HFF-Myc (cell line): ENCODE results near the gene OPCML.

Experiments used
- DNase-seq: peaks from one replicate; pipeline ENCODE4 v3.0.0-alpha.2; 2011; ENCODE audit warnings: low read depth; ENCODE audit errors: extremely low read depth
- H3K4me3 ChIP-seq: replicated peaks from 2 replicates; pipeline ENCODE4 v1.5.1; 2011; ENCODE audit warnings: low read depth, mild to moderate bottlenecking, control low read depth, low read length
- CTCF ChIP-seq: IDR thresholded peaks from 2 replicates; pipeline ENCODE4 v1.5.1; 2012; ENCODE audit warnings: mild to moderate bottlenecking, low read depth, low read length, control low read depth; ENCODE audit errors: missing control alignments

The OPCML gene

GRCh38 chr11:132878111-132878510 lies 654.2 kb downstream of the OPCML start:
- TF ChIP-seq CTCF, result no peak
- H3K4me3 ChIP-seq, result no peak overlapping the region
- DNase-seq, result no peak

- TF ChIP-seq CTCF, result no peak
- H3K4me3 ChIP-seq, result no peak overlapping the region
- DNase-seq, result no peak
Measured at GRCh38 chr11:132876705-132877104, 655.6 kb downstream of the OPCML start.

- DNase-seq, result no peak
Measured at GRCh38 chr11:132876239-132876638, 656.1 kb downstream of the OPCML start.

GRCh38 chr11:132874638-132875037 lies 657.7 kb downstream of the OPCML start:
- DNase-seq, result no peak
- no peak for TF ChIP-seq CTCF
- H3K4me3 ChIP-seq, result no peak overlapping the region

More at GRCh38 chr11:132876239-132876638, 656.1 kb downstream of the OPCML start:
- TF ChIP-seq CTCF, result no peak
- H3K4me3 ChIP-seq, result no peak overlapping the region

- no peak for TF ChIP-seq CTCF
- no peak overlapping the region for H3K4me3 ChIP-seq
- DNase-seq, result no peak
Measured at GRCh38 chr11:132873841-132874240, 658.5 kb downstream of the OPCML start.

GRCh38 chr11:132872211-132872610 lies 660.1 kb downstream of the OPCML start:
- H3K4me3 ChIP-seq, result no peak overlapping the region
- DNase-seq, result no peak

More at GRCh38 chr11:132872211-132872610, 660.1 kb downstream of the OPCML start:
- TF ChIP-seq CTCF, result no peak
